ENCODE data around the gene NUBPL.
"Not testable (repeated sequence)": the region's sequence is repeated elsewhere in the genome, so short reads cannot be mapped to it uniquely, and the experiment has no call there.

Gene NUBPL

DNA sequence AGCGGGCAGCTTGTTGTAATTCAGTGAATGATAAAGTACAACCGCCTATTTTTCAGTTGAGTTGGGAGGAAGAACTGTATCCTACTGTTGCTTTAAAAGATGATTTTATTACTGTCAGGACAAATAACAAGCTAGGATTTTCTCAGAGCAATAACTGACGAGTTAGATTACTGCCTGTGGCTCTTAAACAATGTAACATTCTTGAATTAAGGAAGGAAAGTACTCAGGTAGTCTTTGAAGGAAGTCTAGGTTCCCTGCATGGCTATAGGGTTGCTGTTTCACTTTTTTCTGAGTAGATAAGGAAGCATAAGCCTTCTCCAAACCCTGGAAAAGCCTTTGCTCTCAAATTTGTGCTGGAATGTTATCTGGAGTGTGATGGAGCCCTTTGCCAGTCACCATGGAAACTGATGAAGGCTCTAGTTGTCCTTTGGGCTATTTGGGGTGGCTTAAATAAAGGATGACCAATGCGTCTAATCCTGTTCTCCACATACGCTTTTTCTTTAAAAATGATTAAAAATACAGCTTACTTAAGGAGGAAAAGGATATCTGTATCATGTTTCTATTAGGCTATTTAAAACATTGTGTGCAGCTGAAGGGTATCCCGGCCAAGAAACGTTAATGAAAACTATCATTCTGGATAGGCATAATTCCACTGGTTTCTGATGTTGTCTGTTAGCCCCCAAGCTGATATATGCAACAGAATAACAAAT lies 17.7 kb downstream of the NUBPL start:
- DNase-seq, result no peak

DNA sequence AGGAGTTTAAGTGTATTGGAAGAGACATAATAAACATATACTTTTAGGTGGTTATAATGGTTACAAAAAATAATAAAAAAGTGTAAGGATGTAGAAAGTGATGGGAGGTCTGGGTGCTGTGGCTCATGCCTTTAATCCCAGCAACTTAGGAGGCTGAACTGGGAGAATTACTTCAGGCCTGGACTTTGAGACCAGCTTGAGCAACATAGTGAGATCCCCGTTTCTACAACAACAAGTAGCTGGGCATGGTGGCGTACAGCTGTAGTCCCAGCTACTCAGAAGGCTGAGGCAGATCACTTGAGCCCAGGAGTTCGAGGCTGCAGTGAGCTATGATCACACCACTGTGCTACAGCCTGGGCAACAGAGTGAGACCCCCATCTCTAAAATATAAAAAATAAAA lies 19.0 kb downstream of the NUBPL start:
- no peak for DNase-seq

GRCh38 chr14:31582286-31582691 lies 21.1 kb downstream of the NUBPL start:
- no peak for DNase-seq

DNA sequence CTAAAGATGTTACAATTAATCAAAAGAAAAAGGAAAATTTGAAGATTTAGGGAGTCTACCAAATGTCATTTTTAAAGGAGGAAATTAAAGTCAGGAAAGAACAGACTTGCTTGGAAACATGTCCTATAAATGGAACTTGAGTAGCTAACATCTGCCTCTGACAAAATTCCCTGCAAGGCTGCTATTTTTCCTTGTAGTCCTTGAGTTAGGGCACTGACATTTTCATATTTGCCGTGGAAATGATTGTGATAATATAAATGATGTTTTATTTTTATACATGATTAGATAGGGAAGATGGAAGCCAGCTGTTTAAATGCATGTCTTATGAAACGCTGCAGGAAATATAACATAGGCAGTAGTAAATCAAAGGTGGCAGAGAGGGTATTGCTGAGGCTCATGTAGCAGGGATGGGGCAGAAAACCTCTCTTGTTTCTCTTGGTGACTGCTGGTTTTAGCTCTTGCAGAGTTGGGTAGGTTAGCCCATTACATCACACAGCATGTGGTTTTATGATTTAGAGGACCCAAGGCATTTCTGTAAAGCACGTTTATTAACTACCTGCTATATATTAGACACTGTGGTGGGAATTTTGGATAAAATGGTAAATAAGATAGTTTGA lies 21.7 kb downstream of the NUBPL start:
- no peak for DNase-seq

GRCh38 chr14:31590206-31590605 lies 29.0 kb downstream of the NUBPL start:
- DNase-seq, result no peak

DNA sequence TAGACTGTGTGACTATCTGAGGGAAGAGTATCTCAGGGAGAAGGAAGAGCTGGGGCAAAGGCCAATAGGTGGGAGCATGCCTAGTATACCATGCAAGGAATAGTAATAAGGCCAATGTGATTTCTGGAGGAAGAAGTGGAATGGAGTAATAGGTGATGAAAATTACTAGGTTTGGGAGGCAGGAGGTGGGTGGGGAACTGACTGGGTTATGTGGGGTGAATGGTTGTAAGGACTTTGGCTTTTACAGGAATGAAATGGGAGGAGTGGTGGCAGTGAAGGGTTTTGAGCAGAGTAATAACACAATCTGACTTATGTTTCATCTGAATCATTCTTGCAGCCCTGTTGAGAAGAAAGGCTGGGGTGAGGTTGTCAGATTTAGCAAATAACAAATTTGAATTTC lies 30.9 kb downstream of the NUBPL start:
- no peak for DNase-seq

- DNase-seq, result no peak
Measured at GRCh38 chr14:31592631-31593030, 31.4 kb downstream of the NUBPL start.

GRCh38 chr14:31596342-31597095 lies 35.3 kb downstream of the NUBPL start:
- DNase-seq, result no peak

GRCh38 chr14:31605702-31606101 lies 44.5 kb downstream of the NUBPL start:
- no peak for DNase-seq

DNA sequence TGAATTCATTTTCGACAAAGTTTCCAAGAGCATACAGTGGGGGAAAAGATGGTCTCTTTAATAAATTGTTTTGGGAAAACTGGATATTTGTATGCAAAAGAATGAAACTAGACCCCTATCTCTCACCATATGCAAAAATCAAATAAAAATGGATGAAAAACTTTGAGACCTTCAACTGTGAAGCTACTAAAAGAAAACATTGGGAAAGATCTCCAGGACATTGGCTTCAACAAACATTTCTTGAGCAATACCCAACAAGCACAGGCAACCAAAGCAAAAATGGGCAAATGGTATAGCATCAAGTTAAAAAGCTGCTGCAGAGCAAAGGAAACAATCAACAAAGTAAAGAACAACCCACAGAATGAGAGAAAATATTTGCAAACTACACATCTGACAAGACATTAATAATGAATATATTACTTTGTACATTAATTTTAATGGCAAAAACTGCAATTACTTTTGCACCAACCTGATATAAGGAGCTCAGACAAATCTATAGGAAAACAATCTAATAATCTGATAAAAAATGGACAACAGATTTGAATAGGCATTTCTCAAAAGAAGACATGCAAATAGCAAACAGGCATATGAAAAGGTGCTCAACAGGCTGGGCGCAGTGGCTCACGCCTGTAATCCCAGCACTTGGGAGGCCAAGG lies 50.7 kb downstream of the NUBPL start:
- DNase-seq, result no peak

DNA sequence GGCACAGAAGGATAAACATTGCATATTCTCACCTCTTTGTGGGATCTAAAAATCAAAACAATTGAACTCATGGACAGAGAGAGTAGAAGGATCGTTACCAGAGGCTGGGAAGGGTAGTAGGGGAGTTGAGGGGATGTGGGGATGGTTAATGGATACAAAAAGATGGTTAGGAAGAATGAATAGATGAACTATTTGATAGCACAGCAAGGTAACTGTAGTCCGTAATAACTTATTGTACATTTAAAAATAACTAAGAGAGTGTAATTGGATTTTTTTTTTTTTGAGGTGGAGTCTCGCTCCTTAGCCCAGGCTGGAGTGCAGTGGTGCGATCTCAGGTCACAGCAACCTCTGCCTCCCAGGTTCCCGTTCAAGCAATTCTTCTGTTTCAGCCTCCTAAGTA lies 52.0 kb downstream of the NUBPL start:
- no peak for DNase-seq

DNA sequence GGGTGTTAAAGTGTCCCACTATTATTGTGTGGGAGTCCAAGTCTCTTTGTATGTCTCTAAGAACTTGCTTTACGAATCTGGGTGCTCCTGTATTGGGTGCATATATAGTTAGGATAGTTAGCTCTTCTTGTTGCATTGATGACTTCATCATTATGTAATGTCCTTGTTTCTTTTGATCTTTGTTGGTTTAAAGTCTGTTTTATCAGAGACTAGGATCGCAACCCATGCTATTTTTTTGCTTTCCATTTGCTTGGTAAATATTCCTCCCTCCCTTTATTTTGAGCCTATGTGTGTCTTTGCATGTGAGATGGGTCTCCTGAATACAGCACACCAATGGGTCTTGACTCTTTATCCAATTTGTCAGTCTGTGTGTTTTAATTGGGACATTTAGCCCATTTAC lies 57.7 kb downstream of the NUBPL start:
- DNase-seq, result not testable (repeated sequence)

GRCh38 chr14:31619440-31619839 lies 58.2 kb downstream of the NUBPL start:
- no peak for DNase-seq

- not testable (repeated sequence) for DNase-seq
Measured at GRCh38 chr14:31620898-31621297, 59.7 kb downstream of the NUBPL start.

- DNase-seq, result no peak
Measured at GRCh38 chr14:31622060-31622459, 60.9 kb downstream of the NUBPL start.

DNA sequence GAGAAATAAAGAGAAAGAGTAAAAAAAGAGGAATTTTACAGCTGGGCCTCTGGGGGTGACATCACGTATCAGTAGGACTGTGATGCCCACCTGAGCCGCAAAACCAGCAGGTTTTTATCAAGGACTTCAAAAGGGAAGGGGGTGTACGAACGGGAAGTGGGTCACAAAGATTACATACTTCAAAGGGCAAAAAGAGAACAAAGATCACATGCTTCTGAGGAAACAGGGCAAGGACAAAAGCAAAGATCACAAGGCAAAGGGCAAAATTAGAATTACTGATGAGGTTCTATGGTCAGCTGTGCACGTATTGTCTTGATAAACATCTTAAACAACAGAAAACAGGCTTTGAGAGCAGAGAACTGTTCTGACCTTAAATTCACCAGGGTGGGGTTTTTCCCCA lies 91.7 kb downstream of the NUBPL start:
- DNase-seq, result not testable (repeated sequence)

DNA sequence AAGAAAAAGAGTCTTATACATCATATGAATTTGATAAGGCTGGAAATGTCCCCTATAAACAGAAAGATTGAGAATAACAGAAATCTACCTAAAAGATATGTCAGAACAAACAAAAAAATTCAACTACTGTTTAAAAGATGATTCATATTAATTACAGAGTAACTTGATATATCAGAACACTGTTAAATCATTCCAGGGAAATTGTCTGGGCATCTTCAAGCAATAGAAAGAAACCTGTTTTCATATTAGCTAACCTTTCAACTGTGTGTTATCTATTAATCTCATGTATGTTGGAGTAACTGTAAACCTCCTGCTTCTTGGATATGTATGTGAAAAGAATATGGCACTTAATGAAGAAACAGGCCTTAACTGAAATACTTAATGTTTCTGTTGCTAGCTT lies 96.7 kb downstream of the NUBPL start:
- no peak for DNase-seq

GRCh38 chr14:31659278-31659677 lies 98.1 kb downstream of the NUBPL start:
- DNase-seq, result no peak

GRCh38 chr14:31660191-31660590 lies 99.0 kb downstream of the NUBPL start:
- no peak for DNase-seq

DNA sequence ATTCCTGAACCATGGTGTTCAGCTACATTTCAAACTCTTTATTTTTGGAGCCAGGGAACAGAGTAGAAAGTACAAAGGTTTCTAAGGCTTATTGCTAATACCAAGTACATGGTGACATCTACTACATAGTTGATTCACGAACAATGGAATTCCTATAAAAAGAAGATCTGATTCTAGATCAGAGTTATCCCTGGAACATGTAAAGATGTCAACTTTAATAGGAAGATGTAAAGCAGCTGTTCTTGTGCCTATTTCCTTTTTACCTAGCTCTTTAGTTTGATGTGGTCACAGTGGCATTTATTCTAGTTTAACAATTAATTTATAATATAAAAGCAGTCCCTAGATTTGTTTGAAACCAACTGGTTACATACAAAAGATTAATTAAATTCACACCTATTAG lies 99.5 kb downstream of the NUBPL start:
- no peak for DNase-seq

- no peak for DNase-seq
Measured at GRCh38 chr14:31668348-31668747, 107.1 kb downstream of the NUBPL start.

DNA sequence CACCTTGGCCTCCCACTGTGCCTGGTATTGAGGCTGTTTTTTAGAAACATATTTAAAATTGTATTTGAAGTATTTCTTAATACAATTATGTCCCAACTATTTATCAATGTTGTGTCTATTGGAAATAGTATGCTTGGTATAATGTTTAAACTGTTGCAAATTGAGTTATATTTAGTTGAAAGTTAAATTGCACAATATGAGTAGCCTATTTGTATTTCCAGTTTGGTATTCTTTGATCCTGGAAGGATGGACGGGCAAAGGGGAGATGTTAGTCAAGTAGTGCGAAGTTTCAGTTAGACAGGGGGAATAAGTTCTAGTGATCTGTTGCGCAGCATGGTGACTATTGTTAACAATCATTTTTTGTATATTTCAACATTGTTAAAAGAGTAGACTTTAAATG lies 111.5 kb downstream of the NUBPL start:
- DNase-seq, result no peak

DNA sequence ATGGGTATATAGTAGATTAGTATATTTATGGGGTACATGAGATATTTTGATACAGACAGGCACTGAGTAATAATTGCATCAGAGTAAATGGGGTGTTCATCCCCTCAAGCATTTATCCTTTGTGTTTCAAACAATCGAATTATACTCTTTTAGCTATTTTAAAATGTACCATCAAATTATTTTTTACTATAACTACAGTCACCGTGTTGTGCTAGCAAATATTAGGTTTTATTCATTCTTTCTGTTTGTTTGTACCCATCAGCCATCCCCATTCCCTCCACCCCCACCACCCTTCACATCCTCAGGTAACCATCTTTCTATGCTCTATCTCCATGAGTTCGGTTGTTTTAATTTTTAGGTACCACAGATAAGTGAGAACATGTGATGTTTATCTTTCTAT lies 115.8 kb downstream of the NUBPL start:
- DNase-seq, result no peak

DNA sequence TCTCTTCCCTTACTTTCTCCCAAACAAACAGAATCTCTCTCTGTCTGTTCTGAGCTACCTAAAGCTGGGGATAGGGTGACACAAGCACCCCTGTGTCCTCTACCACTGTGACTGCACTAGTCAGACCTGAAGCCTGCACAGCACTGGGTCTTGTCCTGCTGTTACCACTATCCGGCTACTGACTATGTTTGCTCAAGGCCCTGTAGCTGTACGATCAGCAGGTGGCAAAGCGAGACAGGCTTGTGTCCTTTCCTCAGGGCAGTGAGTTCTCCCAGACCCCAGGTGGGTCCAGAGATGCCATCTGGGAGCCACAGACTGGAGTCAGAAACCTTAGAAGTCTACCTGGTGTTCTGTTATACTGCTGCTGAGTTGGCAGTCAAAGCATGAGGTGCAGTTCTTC lies 116.4 kb downstream of the NUBPL start:
- no peak for DNase-seq
